ENCODE results near the gene CNKSR3.

DNA sequence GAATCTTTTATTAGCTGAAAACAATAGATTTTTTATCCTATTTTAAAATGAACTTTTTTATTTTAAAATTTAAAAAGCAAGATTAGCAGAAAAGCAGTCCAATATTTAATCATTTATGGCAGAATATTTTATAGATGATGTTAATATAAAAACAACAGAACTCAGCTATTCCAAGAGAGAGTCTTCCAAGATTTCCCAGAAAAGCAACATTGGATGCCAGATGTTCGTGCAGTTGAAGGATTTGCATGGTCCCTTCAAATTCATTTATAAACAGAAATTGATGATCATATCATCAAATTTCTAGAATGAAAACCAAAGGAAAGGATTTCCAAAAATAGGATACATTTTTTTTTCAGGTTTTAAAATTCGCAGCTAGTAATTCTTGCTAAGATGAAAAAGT lies 25.4 kb upstream of the CNKSR3 start:
- TF ChIP-seq, protein P1, sequence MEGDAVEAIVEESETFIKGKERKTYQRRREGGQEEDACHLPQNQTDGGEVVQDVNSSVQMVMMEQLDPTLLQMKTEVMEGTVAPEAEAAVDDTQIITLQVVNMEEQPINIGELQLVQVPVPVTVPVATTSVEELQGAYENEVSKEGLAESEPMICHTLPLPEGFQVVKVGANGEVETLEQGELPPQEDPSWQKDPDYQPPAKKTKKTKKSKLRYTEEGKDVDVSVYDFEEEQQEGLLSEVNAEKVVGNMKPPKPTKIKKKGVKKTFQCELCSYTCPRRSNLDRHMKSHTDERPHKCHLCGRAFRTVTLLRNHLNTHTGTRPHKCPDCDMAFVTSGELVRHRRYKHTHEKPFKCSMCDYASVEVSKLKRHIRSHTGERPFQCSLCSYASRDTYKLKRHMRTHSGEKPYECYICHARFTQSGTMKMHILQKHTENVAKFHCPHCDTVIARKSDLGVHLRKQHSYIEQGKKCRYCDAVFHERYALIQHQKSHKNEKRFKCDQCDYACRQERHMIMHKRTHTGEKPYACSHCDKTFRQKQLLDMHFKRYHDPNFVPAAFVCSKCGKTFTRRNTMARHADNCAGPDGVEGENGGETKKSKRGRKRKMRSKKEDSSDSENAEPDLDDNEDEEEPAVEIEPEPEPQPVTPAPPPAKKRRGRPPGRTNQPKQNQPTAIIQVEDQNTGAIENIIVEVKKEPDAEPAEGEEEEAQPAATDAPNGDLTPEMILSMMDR (conservative IDR thresholded peaks at IDR 0.05; ENCODE audit: low read depth in 2 of 2) = no peak
- TF ChIP-seq POLR2AphosphoS5 (IDR thresholded peaks at IDR 0.05; ENCODE audit: low read depth) = no peak
- TF ChIP-seq STAT1 (IDR thresholded peaks at IDR 0.05; ENCODE audit: unreplicated experiment) = no peak
- TF ChIP-seq EZH2phosphoT487 (IDR thresholded peaks at IDR 0.05; ENCODE audit: unreplicated experiment) = no peak
- TF ChIP-seq EZH2 (IDR thresholded peaks at IDR 0.05; ENCODE audit: low read depth, unreplicated experiment) = no peak
- TF ChIP-seq CREB1 (CRISPR knock-in tag; IDR thresholded peaks at IDR 0.05; ENCODE audit: low read depth) = no peak
- TF ChIP-seq REST (IDR thresholded peaks at IDR 0.05; ENCODE audit: unreplicated experiment) = no peak
- no peak for TF ChIP-seq NANOG (IDR thresholded peaks at IDR 0.05; ENCODE audit: borderline replicate concordance)
- no peak for TF ChIP-seq JUNB (IDR thresholded peaks at IDR 0.05; ENCODE audit: unreplicated experiment)
- TF ChIP-seq, protein P2, sequence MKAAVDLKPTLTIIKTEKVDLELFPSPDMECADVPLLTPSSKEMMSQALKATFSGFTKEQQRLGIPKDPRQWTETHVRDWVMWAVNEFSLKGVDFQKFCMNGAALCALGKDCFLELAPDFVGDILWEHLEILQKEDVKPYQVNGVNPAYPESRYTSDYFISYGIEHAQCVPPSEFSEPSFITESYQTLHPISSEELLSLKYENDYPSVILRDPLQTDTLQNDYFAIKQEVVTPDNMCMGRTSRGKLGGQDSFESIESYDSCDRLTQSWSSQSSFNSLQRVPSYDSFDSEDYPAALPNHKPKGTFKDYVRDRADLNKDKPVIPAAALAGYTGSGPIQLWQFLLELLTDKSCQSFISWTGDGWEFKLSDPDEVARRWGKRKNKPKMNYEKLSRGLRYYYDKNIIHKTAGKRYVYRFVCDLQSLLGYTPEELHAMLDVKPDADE (IDR thresholded peaks at IDR 0.05) = no peak
- TF ChIP-seq ZNF114 (CRISPR knock-in tag; IDR thresholded peaks at IDR 0.05) = no peak

Data from GM23338 (cell line).